OCI-LY7 (cell line): Measurements from ENCODE around the gene ZC2HC1C. TPM values are rescaled to one million over a fixed set of nuclear protein-coding genes. Genes with fewer than 3 reads are reported as not detected.
"Not testable (repeated sequence)": the region's sequence is repeated elsewhere in the genome, so short reads cannot be mapped to it uniquely, and the experiment has no call there.

Experiments used
- BruUV-seq: library from RNA; stranded (reverse); fragments of 400-500 nt; replicated peaks from 2 replicates; lab custom pipeline; 2021; lab: Mats Ljungman, UMichigan
- CTCF ChIA-PET: fragments of 300-600 bp; sonication (Branson Sonifier 250); formaldehyde crosslinking; loops from one replicate; lab custom pipeline; 2022; ENCODE audit warnings: antibody characterized with exemption; ENCODE audit not compliant: unreplicated experiment; lab: Charles Lee
- POLR2A ChIA-PET: fragments of 300-600 bp; sonication (Branson Sonifier 250); formaldehyde crosslinking; loops from one replicate; lab custom pipeline; 2022; ENCODE audit warnings: antibody characterized with exemption; lab: Charles Lee
- DNase-seq: peaks from one replicate; pipeline ENCODE4 v3.0.0-alpha.2; 2015; ENCODE audit warnings: low spot score
- H2AFZ ChIP-seq: fragments of 200-600 bp; sonication (generic), shearing (Covaris generic); 2 replicates; pipeline ENCODE4 v1.6.1; 2014; ENCODE audit warnings: mild to moderate bottlenecking, antibody characterized with exemption, low read length, moderate library complexity
- H3K27ac ChIP-seq: fragments of 200-600 bp; sonication (generic); 2 replicates; pipeline ENCODE4 v1.5.1; 2014; ENCODE audit warnings: mixed run types, low read depth, mild to moderate bottlenecking, moderate library complexity, low read length, inconsistent platforms; ENCODE audit not compliant: poor library complexity, severe bottlenecking
- H3K36me3 ChIP-seq: fragments of 200-600 bp; sonication (generic); 2 replicates; pipeline ENCODE4 v1.6.1; 2014; ENCODE audit warnings: mild to moderate bottlenecking, antibody characterized with exemption, low read length, moderate library complexity, mixed read lengths; ENCODE audit not compliant: insufficient read depth
- H3K4me1 ChIP-seq: fragments of 200-600 bp; sonication (generic); 2 replicates; pipeline ENCODE4 v1.5.1; 2014; ENCODE audit warnings: mild to moderate bottlenecking, low read length; ENCODE audit not compliant: insufficient read depth, poor library complexity, severe bottlenecking
- H3K4me2 ChIP-seq: fragments of 200-600 bp; sonication (generic); 2 replicates; pipeline ENCODE4 v1.6.1; 2014; ENCODE audit warnings: mild to moderate bottlenecking, low read length
- H3K4me3 ChIP-seq: fragments of 200-600 bp; sonication (generic); 2 replicates; pipeline ENCODE4 v1.5.1; 2014; ENCODE audit warnings: mild to moderate bottlenecking, low read depth, low read length; ENCODE audit not compliant: poor library complexity, severe bottlenecking
- H3K79me2 ChIP-seq: fragments of 200-600 bp; sonication (generic); 2 replicates; pipeline ENCODE4 v1.6.1; 2016; ENCODE audit warnings: low read depth, mild to moderate bottlenecking, low read length, moderate library complexity, mixed read lengths; ENCODE audit not compliant: insufficient read depth
- H3K9me2 ChIP-seq: fragments of 200-600 bp; sonication (generic); 2 replicates; pipeline ENCODE4 v1.6.1; 2016; ENCODE audit warnings: mild to moderate bottlenecking, low read length, mixed read lengths; ENCODE audit not compliant: insufficient read depth
- H3K9me3 ChIP-seq: fragments of 200-600 bp; sonication (generic); 2 replicates; pipeline ENCODE4 v1.6.1; 2014; ENCODE audit warnings: mild to moderate bottlenecking, mixed run types, low read length, mixed read lengths
- H4K20me1 ChIP-seq: fragments of 200-600 bp; sonication (generic); 2 replicates; pipeline ENCODE4 v1.6.1; 2014; ENCODE audit warnings: mild to moderate bottlenecking, antibody characterized with exemption, low read length, moderate library complexity, mixed read lengths; ENCODE audit not compliant: insufficient read depth
- CTCF ChIP-seq: fragments of 200-600 bp; sonication (generic); conservative IDR thresholded peaks from 2 replicates; pipeline ENCODE4 v1.5.1; 2014; ENCODE audit warnings: mild to moderate bottlenecking, antibody characterized with exemption, low read length, moderate library complexity, mixed read lengths
- EZH2phosphoT487 ChIP-seq: fragments of 200-600 bp; sonication (generic); IDR thresholded peaks from 2 replicates; pipeline ENCODE4 v1.6.1; 2018; ENCODE audit warnings: low read depth, borderline replicate concordance, mild to moderate bottlenecking, mixed run types, antibody characterized with exemption, low read length, moderate library complexity, mixed read lengths
- intact Hi-C: fragments of 100-400 bp; cut with micrococcal nuclease; formaldehyde crosslinking; loops from one replicate; pipeline ENCODE4 v1.10.0; 2022; ENCODE audit not compliant: unreplicated experiment
- total RNA-seq, 2 experiments: library from RNA; depleted of rRNA in 1 of 2; stranded (reverse); fragments of >200 nt in 1 of 2; shearing (Covaris generic) in 1 of 2; gene quantifications; 2 replicates each; pipeline ENCODE4 v1.2.3, GENCODE V29; 2014 to 2022

Gene ZC2HC1C
- total RNA-seq, 2 experiments from 2014 or later: 3.4 to 3.7 TPM

- H4K20me1 ChIP-seq: peaks cover 11% of the 10 kb centered on the region; the same call in 1 of the 2 replicates
- H2AFZ ChIP-seq: peak within 1 kb of the TSS; percentile 45; the same call in 1 of the 2 replicates
- DNase-seq: peak; percentile 92
- peaks cover 47% of the 10 kb centered on the region for H3K79me2 ChIP-seq
- H3K9me3 ChIP-seq: no peaks in the 10 kb centered on the region
- CTCF ChIA-PET: no interaction called here
- H3K4me2 ChIP-seq: peak within 1 kb of the TSS; percentile 95
- H3K4me3 ChIP-seq: peak within 1 kb of the TSS; percentile 78
- no peaks in the 10 kb centered on the region for H3K9me2 ChIP-seq
- peaks cover 28% of the 10 kb centered on the region for H3K4me1 ChIP-seq
- peak within 1 kb of the TSS; percentile 69 for H3K27ac ChIP-seq
- intact Hi-C loops: loop anchor here (1.0 to 2.0 kb wide), 3 partner anchors 50 to 362 kb away; partner anchors contain the start of gene TMED10
- no TSS peak for BruUV-seq
- POLR2A ChIA-PET: interaction anchor here (0.6 to 1.4 kb wide), 10 partner anchors 11 to 358 kb away, joined by 3 to 9 read pairs (median 4); partner anchors contain the start of gene TMED10
- TF ChIP-seq CTCF (0 out of 2 replicates have a peak, but pooled peaks have one; percentile 24), EZH2phosphoT487 (no peak)
- peaks cover 26% of the 10 kb centered on the region for H3K36me3 ChIP-seq
Observed at GRCh38 chr14:75126679-75127473, 57.4 kb downstream of the ZC2HC1C start, which contains the start of gene NEK9. NEK9 (minus strand) TSS chr14:75127048; CDS start chr14:75126921, 127 bp downstream.

- TSS peak; percentile 74 for BruUV-seq
Observed at GRCh38 chr14:75127474-75127820, 58.0 kb downstream of the ZC2HC1C start.

GRCh38 chr14:75127903-75128595 is 58.6 kb downstream of the ZC2HC1C start:
- ChIA-PET CTCF (interaction anchor here (1.0 kb wide), 1 partner anchor 175 kb away, joined by 3 read pairs; no protein-coding TSS in a partner anchor), POLR2A (interaction anchor here (0.6 to 1.2 kb wide), 6 partner anchors 9 to 1439 kb away, joined by 3 to 9 read pairs (median 4); no protein-coding TSS in a partner anchor)
- no peak overlapping the region for H2AFZ ChIP-seq
- H3K9me3 ChIP-seq: no peaks in the 10 kb centered on the region
- no peak for TF ChIP-seq CTCF
- TF ChIP-seq EZH2phosphoT487: no peak
- H3K4me2 ChIP-seq: peak overlapping the region; percentile 95
- H3K9me2 ChIP-seq: no peaks in the 10 kb centered on the region
- no TSS peak for BruUV-seq
- no peak for DNase-seq
- peaks cover 28% of the 10 kb centered on the region for H3K4me1 ChIP-seq
- peak overlapping the region; percentile 69 for H3K27ac ChIP-seq
- peaks cover 11% of the 10 kb centered on the region; the same call in 1 of the 2 replicates for H4K20me1 ChIP-seq
- intact Hi-C loops: loop anchor here (1.0 to 2.0 kb wide), 3 partner anchors 49 to 361 kb away; partner anchors contain the start of gene TMED10
- peak overlapping the region; percentile 78 for H3K4me3 ChIP-seq
- peaks cover 47% of the 10 kb centered on the region for H3K79me2 ChIP-seq
- peaks cover 38% of the 10 kb centered on the region for H3K36me3 ChIP-seq

More at GRCh38 chr14:75127474-75127820, 58.0 kb downstream of the ZC2HC1C start:
- ChIA-PET CTCF (interaction anchor here (1.0 kb wide), 1 partner anchor 176 kb away, joined by 3 read pairs; no protein-coding TSS in a partner anchor), POLR2A (interaction anchor here (0.6 to 1.2 kb wide), 5 partner anchors 10 to 174 kb away, joined by 3 to 9 read pairs (median 4); partner anchors contain the start of gene TMED10)
- peak overlapping the region; percentile 69 for H3K27ac ChIP-seq
- not testable (repeated sequence) for H3K9me3 ChIP-seq, H3K9me2 ChIP-seq, DNase-seq
- H3K4me3 ChIP-seq: peak overlapping the region; percentile 78
- peaks cover 28% of the 10 kb centered on the region for H3K4me1 ChIP-seq
- peaks cover 32% of the 10 kb centered on the region for H3K36me3 ChIP-seq
- peaks cover 47% of the 10 kb centered on the region for H3K79me2 ChIP-seq
- H4K20me1 ChIP-seq: peaks cover 11% of the 10 kb centered on the region; the same call in 1 of the 2 replicates
- peak overlapping the region; percentile 45; the same call in 1 of the 2 replicates for H2AFZ ChIP-seq
- intact Hi-C loops: loop anchor here (1.0 to 2.0 kb wide), 3 partner anchors 49 to 361 kb away; partner anchors contain the start of gene TMED10
- H3K4me2 ChIP-seq: peak overlapping the region; percentile 95
